Esophagus squamous epithelium (tissue), 4 donors: ENCODE data around the gene PDLIM5.

Experiments
- CTCF ChIP-seq, 6 experiments: fragments of 450-650 bp in 4 of 6; fragments of 200-600 bp in 2 of 6; sonication (generic) in 2 of 6; IDR thresholded peaks; one replicate each; pipeline ENCODE4 v1.5.1; 2016 to 2019; ENCODE audit warnings: antibody characterized with exemption in 6 of 6, mild to moderate bottlenecking in 4 of 6, moderate library complexity in 4 of 6
- POLR2A ChIP-seq, 4 donors: fragments of 450-650 bp; IDR thresholded peaks; one replicate each; pipeline ENCODE4 v1.6.1; 2017; ENCODE audit warnings: antibody characterized with exemption in 4 of 4, mild to moderate bottlenecking in 4 of 4, moderate library complexity in 3 of 4

- no peak for TF ChIP-seq CTCF (IDR thresholded peaks at IDR 0.05)
- no peak for TF ChIP-seq POLR2A (IDR thresholded peaks at IDR 0.05)
Measured at GRCh38 chr4:94698187-94698586, 246.4 kb downstream of the PDLIM5 start.
